ENCODE measurements around the gene STARD10.

The STARD10 gene

GRCh38 chr11:72778535-72779494, 15.0 kb downstream of the STARD10 start:
- no peak for DNase-seq

GRCh38 chr11:72777755-72778278, 16.0 kb downstream of the STARD10 start:
- no peak for DNase-seq

GRCh38 chr11:72776844-72777754, 16.7 kb downstream of the STARD10 start:
- no peak for DNase-seq

GRCh38 chr11:72776117-72776843, 17.6 kb downstream of the STARD10 start:
- no peak for DNase-seq

GRCh38 chr11:72775288-72776110, 18.3 kb downstream of the STARD10 start:
- DNase-seq = no peak

GRCh38 chr11:72774499-72774898, 19.3 kb downstream of the STARD10 start:
- DNase-seq = no peak

- DNase-seq = no peak
Observed at GRCh38 chr11:72773696-72774095, 20.2 kb downstream of the STARD10 start.

- peak; percentile 19 for DNase-seq
Observed at GRCh38 chr11:72773291-72773690, 20.6 kb downstream of the STARD10 start.

GRCh38 chr11:72772059-72772458, 21.8 kb downstream of the STARD10 start:
- no peak for DNase-seq

GRCh38 chr11:72771507-72771906, 22.3 kb downstream of the STARD10 start:
- DNase-seq = no peak

- no peak for DNase-seq
Observed at GRCh38 chr11:72770799-72771198, 23.0 kb downstream of the STARD10 start.

GRCh38 chr11:72769680-72770079, 24.2 kb downstream of the STARD10 start:
- no peak for DNase-seq

- no peak for DNase-seq
Observed at GRCh38 chr11:72768581-72768980, 25.3 kb downstream of the STARD10 start.

- DNase-seq = no peak
Observed at GRCh38 chr11:72767203-72768062, 26.4 kb downstream of the STARD10 start.

- no peak for DNase-seq
Observed at GRCh38 chr11:72766152-72766902, 27.5 kb downstream of the STARD10 start.

- DNase-seq = no peak
Observed at GRCh38 chr11:72764503-72764902, 29.3 kb downstream of the STARD10 start.

- no peak for DNase-seq
Observed at GRCh38 chr11:72763823-72764222, 30.0 kb downstream of the STARD10 start.

GRCh38 chr11:72762641-72763304, 31.1 kb downstream of the STARD10 start:
- no peak for DNase-seq

All from SHP77 treated with DMSO at 0.1 percent for 48 hours (cell line).